Measurements from ENCODE around the gene C2orf76. TPM values are rescaled to one million over a fixed set of nuclear protein-coding genes. Genes with fewer than 3 reads are reported as not detected.

C2orf76 gene
- total and polyA plus RNA-seq, 10 of the 15 experiments (the other 5 are each of a cell fraction or from before 2014, with no cell fraction given) = 14.0 to 46.1 (median 25.4) TPM

- DNase-seq (ENCODE audit: low read depth, low spot score) (no peak), FAIRE-seq (no peak), ATAC-seq (no peak)
- no peak overlapping the region for H2AFZ ChIP-seq (ENCODE audit: control insufficient read depth, low read depth, low read length)
- BruUV-seq (replicated peaks) = no TSS peak
- POLR2A ChIA-PET = no interaction called here
- no peaks in the 10 kb centered on the region for H3K27me3 ChIP-seq (replicated peaks in 1 of 2; ENCODE audit: control insufficient read depth in 2 of 2, insufficient read depth in 2 of 2, low read length in 1 of 2)
- SMC1A ChIA-PET (ENCODE audit: uncharacterized antibody, unreplicated experiment) = no interaction called here
- CTCF ChIA-PET = no interaction called here
- RAD21 ChIA-PET (ENCODE audit: unreplicated experiment) = no interaction called here
- peaks cover 27% of the 10 kb centered on the region for H3K4me1 ChIP-seq (ENCODE audit: control insufficient read depth, insufficient read depth, low read length)
- no peaks in the 10 kb centered on the region for H3K9me3 ChIP-seq (replicated peaks; ENCODE audit: control insufficient read depth, insufficient read depth, low read length)
- no peak overlapping the region for H3K4me2 ChIP-seq (ENCODE audit: control insufficient read depth, insufficient read depth)
- 96% methylated on average over 4 of the region's 4 CpGs for WGBS (ENCODE audit: insufficient coverage, insufficient replicate concordance, low lambda C conversion rate, missing lambda C conversion rate)
- no peak overlapping the region for H3K4me3 ChIP-seq
- in situ Hi-C loops (cut with MboI) = no loop called here
- no peak overlapping the region for H3K27ac ChIP-seq (ENCODE audit: control insufficient read depth, insufficient read depth)
- no peaks in the 10 kb centered on the region for H4K20me1 ChIP-seq (ENCODE audit: control insufficient read depth, insufficient read depth)
- H3K9ac ChIP-seq (ENCODE audit: control insufficient read depth, insufficient read depth, low read length) = no peak overlapping the region
- intact Hi-C loops (cut with micrococcal nuclease; ENCODE audit: unreplicated experiment) = no loop called here
- H3K36me3 ChIP-seq (ENCODE audit: control insufficient read depth in 2 of 2, insufficient read depth in 2 of 2, low read length in 1 of 2) = no peaks in the 10 kb centered on the region
- no peaks in the 10 kb centered on the region for H3K79me2 ChIP-seq (ENCODE audit: control insufficient read depth, insufficient read depth, low read length)
- TF ChIP-seq ZBTB33 (IDR thresholded peaks at IDR 0.05) (no peak), RELA (IDR thresholded peaks at IDR 0.05; ENCODE audit: borderline replicate concordance, partially characterized antibody) (no peak), MYC (IDR thresholded peaks at IDR 0.05; ENCODE audit: insufficient read depth, insufficient read length, insufficient replicate concordance, low read length, severe bottlenecking) (no peak), EGR1 (IDR thresholded peaks at IDR 0.05; ENCODE audit: borderline replicate concordance in 1 of 2, low read depth in 2 of 2, low read length in 2 of 2) (no peak), BCL11A (IDR thresholded peaks at IDR 0.05; ENCODE audit: low read depth, low read length) (no peak), CUX1 (IDR thresholded peaks at IDR 0.05; ENCODE audit: insufficient replicate concordance, low read depth, low read length) (no peak), PBX3 (IDR thresholded peaks at IDR 0.05; ENCODE audit: insufficient replicate concordance, low read depth, low read length) (no peak), RBBP5 (conservative IDR thresholded peaks at IDR 0.05) (no peak), SMARCA5 (IDR thresholded peaks at IDR 0.05) (no peak), MEF2B (IDR thresholded peaks at IDR 0.05; ENCODE audit: partially characterized antibody, poor library complexity, severe bottlenecking) (no peak), POU2F2 (IDR thresholded peaks at IDR 0.05; ENCODE audit: borderline replicate concordance, low read depth, low read length) (no peak), TARDBP (IDR thresholded peaks at IDR 0.05; ENCODE audit: borderline replicate concordance) (no peak), EZH2 (IDR thresholded peaks at IDR 0.05; ENCODE audit: borderline replicate concordance, control insufficient read depth, low read depth, low read length) (no peak), GATAD2B (conservative IDR thresholded peaks at IDR 0.05; ENCODE audit: low read depth) (no peak), NFIC (IDR thresholded peaks at IDR 0.05; ENCODE audit: low read depth, low read length) (no peak), FOS (IDR thresholded peaks at IDR 0.05; ENCODE audit: borderline replicate concordance, extremely low read depth, insufficient read length) (no peak)
These were observed 51.3 kb downstream of the C2orf76 start for GRCh38 chr2:119315241-119315925.

All from GM12878 (cell line).